K562 (cell line): ENCODE results near the gene GRIK1. TPM values are rescaled to one million over a fixed set of nuclear protein-coding genes. Genes with fewer than 3 reads are reported as not detected.

ENCODE experiments used
- CBX8 ChIP-seq: fragments of 200-600 bp; sonication (generic); IDR thresholded peaks from 2 replicates; pipeline ENCODE4 v1.6.1; 2012; ENCODE audit warnings: borderline replicate concordance, mixed run types, low read depth, mild to moderate bottlenecking, moderate library complexity, mixed read lengths, low read length, control low read depth, inconsistent platforms; ENCODE audit not compliant: poor library complexity, severe bottlenecking; ENCODE audit errors: extremely low read depth
- CC2D1A ChIP-seq: fragments of 450-650 bp; IDR thresholded peaks from 2 replicates; pipeline ENCODE4 v1.6.1; 2017; ENCODE audit warnings: mild to moderate bottlenecking
- HIVEP1 ChIP-seq: fragments of 250-450 bp; sonication (Bioruptor Pico); IDR thresholded peaks from 2 replicates; pipeline ENCODE4 v1.4.0; 2020; ENCODE audit warnings: mild to moderate bottlenecking
- IFI16 ChIP-seq: fragments of 250-450 bp; sonication (Bioruptor Pico); IDR thresholded peaks from 2 replicates; pipeline ENCODE4 v2.1.2; 2022; ENCODE audit warnings: mild to moderate bottlenecking, inconsistent platforms
- TEAD4 ChIP-seq, 2 experiments: sonication (generic) in 1 of 2; formaldehyde crosslinking in 1 of 2; IDR thresholded peaks; 2 replicates each; pipeline versions ENCODE4 v1.6.1 to v1.8.0; 2012 to 2022; ENCODE audit warnings: borderline replicate concordance in 1 of 2, inconsistent platforms in 1 of 2, low read length in 1 of 2, mild to moderate bottlenecking in 1 of 2, missing genetic modification reagents in 1 of 2
- ZNF395 ChIP-seq: fragments of 200-800 bp; sonication (Bioruptor generic); IDR thresholded peaks from 2 replicates; pipeline ENCODE4 v1.6.1; 2017; ENCODE audit warnings: missing genetic modification characterization, missing compliant biosample characterization
- ZNF586 ChIP-seq: fragments of 450-650 bp; formaldehyde crosslinking; conservative IDR thresholded peaks from 2 replicates; pipeline ENCODE4 v1.4.0; 2020; ENCODE audit warnings: mild to moderate bottlenecking, moderate library complexity
- ZNF592 ChIP-seq: fragments of 450-650 bp; IDR thresholded peaks from 2 replicates; pipeline ENCODE4 v1.6.1; 2017; ENCODE audit warnings: antibody characterized with exemption, mild to moderate bottlenecking
- polyA plus RNA-seq, 8 experiments: library from polyadenylated mRNA; depleted of rRNA in 4 of 8; stranded (reverse) in 5 of 8; unstranded in 3 of 8; fragments of >200 nt; fragmentation: Nextera tagmentation in 2 of 8; fragmentation: Illumina TruSeq in 1 of 8; extraction: Ambion mirVana in 2 of 8; extraction: Trizol in 1 of 8; gene quantifications; 2 replicates each; pipeline versions ENCODE4 v1.2.1 to v1.2.3, GENCODE V29; 2011 to 2014; ENCODE audit warnings: inconsistent platforms in 1 of 8, missing spikeins in 1 of 8
- total RNA-seq, 7 experiments: library from RNA; depleted of rRNA in 6 of 7; stranded (reverse); fragments of >200 nt in 6 of 7; fragmentation: Illumina TruSeq in 2 of 7; extraction: Trizol in 2 of 7; gene quantifications; 2 replicates each; pipeline versions ENCODE4 v1.2.1 to v1.2.3, GENCODE V29; 2011 to 2021; ENCODE audit warnings: low replicate concordance in 1 of 7

GRIK1 gene
- total and polyA plus RNA-seq, 9 of the 15 experiments (the other 6 are each of a cell fraction or from before 2014, with no cell fraction given) = 0.17 to 2.8 (median 0.53) TPM

GRCh38 chr21:29499734-29500343 is 440.0 kb downstream of the GRIK1 start (continued):
- TF ChIP-seq IFI16 (CRISPR knock-in tag) (no peak), ZNF586 (CRISPR knock-in tag) (no peak), ZNF395 (CRISPR knock-in tag) (no peak), TEAD4 (IDR thresholded peaks at IDR 0.05; ENCODE audit: low read length) (0 out of 2 replicates have a peak, but pooled peaks have one; percentile 15), TEAD4 (CRISPR knock-in tag; IDR thresholded peaks at IDR 0.05; ENCODE audit: borderline replicate concordance) (no peak), ZNF592 (peak; percentile 59; the same call in 1 of the 2 replicates), HIVEP1 (CRISPR knock-in tag) (no peak), CC2D1A (peak; percentile 73), CBX8 (no peak)
